HepG2 (cell line): ENCODE results near the gene NYNRIN. TPM values are rescaled to one million over a fixed set of nuclear protein-coding genes. Genes with fewer than 3 reads are reported as not detected.

Experiments used
- ATF7-NPFF ChIP-seq: sonication (generic); formaldehyde crosslinking; IDR thresholded peaks from 2 replicates; pipeline ENCODE4 v1.8.1; 2023; ENCODE audit warnings: mild to moderate bottlenecking, low read depth, missing genetic modification reagents, moderate library complexity
- ATRX ChIP-seq: sonication (generic); formaldehyde crosslinking; IDR thresholded peaks from 2 replicates; pipeline ENCODE4 v1.4.0; 2020; ENCODE audit warnings: missing genetic modification reagents, borderline replicate concordance
- CEBPZ ChIP-seq: IDR thresholded peaks from 2 replicates; pipeline ENCODE4 v1.6.1; 2012; ENCODE audit warnings: low read length, improper control_type of control experiment
- GZF1 ChIP-seq: sonication (generic); formaldehyde crosslinking; IDR thresholded peaks from 2 replicates; pipeline ENCODE4 v1.5.1; 2020; ENCODE audit warnings: mild to moderate bottlenecking, missing genetic modification reagents
- HDAC6 ChIP-seq: fragments of 200-600 bp; sonication (generic); IDR thresholded peaks from 2 replicates; pipeline ENCODE4 v1.7.0; 2017; ENCODE audit warnings: mild to moderate bottlenecking, antibody characterized with exemption, low read length, low read depth
- MIER2 ChIP-seq: IDR thresholded peaks from 2 replicates; pipeline ENCODE4 v1.6.1; 2016; ENCODE audit warnings: missing biosample characterization, missing genetic modification reagents
- MLX ChIP-seq: IDR thresholded peaks from 2 replicates; pipeline ENCODE4 v1.6.1; 2016
- NFE2 ChIP-seq: sonication (generic); formaldehyde crosslinking; IDR thresholded peaks from 2 replicates; pipeline ENCODE4 v1.4.0; 2020; ENCODE audit warnings: missing genetic modification reagents
- PCBP1 ChIP-seq: fragments of 200-400 bp; formaldehyde crosslinking; IDR thresholded peaks from 2 replicates; pipeline ENCODE4 v1.6.1; 2017; ENCODE audit warnings: mild to moderate bottlenecking, low read depth, low read length, borderline replicate concordance
- PRDM4 ChIP-seq: sonication (generic); formaldehyde crosslinking; IDR thresholded peaks from 2 replicates; pipeline ENCODE4 v1.9.0; 2021; ENCODE audit warnings: missing genetic modification reagents, borderline replicate concordance
- RAD51 ChIP-seq: fragments of 450-650 bp; IDR thresholded peaks from 2 replicates; pipeline ENCODE4 v1.6.1; 2016; ENCODE audit warnings: borderline replicate concordance
- SALL2 ChIP-seq: sonication (generic); formaldehyde crosslinking; IDR thresholded peaks from 2 replicates; pipeline ENCODE4 v1.8.1; 2023; ENCODE audit warnings: mild to moderate bottlenecking, missing genetic modification reagents, inconsistent platforms
- SIN3B ChIP-seq: fragments of 150-350 bp; IDR thresholded peaks from 2 replicates; pipeline ENCODE4 v1.6.1; 2014; ENCODE audit warnings: low read length
- TRIM22 ChIP-seq: fragments of 450-650 bp; IDR thresholded peaks from 2 replicates; pipeline ENCODE4 v1.6.1; 2017
- YEATS2 ChIP-seq: sonication (generic); formaldehyde crosslinking; IDR thresholded peaks from 2 replicates; pipeline ENCODE4 v1.4.0; 2020; ENCODE audit warnings: missing genetic modification reagents, borderline replicate concordance
- ZNF207 ChIP-seq: fragments of 450-650 bp; IDR thresholded peaks from 2 replicates; pipeline ENCODE4 v1.6.1; 2016; ENCODE audit warnings: antibody characterized with exemption, borderline replicate concordance
- ZNF230 ChIP-seq: sonication (generic); formaldehyde crosslinking; IDR thresholded peaks from 2 replicates; pipeline ENCODE4 v1.4.0; 2020; ENCODE audit warnings: mild to moderate bottlenecking, missing genetic modification reagents
- ZNF234 ChIP-seq: sonication (generic); formaldehyde crosslinking; conservative IDR thresholded peaks from 2 replicates; pipeline ENCODE4 v1.5.1; 2020; ENCODE audit warnings: mild to moderate bottlenecking, missing genetic modification reagents
- ZNF75D ChIP-seq: sonication (generic); formaldehyde crosslinking; IDR thresholded peaks from 2 replicates; pipeline ENCODE4 v1.8.1; 2023; ENCODE audit warnings: missing genetic modification reagents, mild to moderate bottlenecking, borderline replicate concordance
- ZSCAN22 ChIP-seq: sonication (generic); formaldehyde crosslinking; IDR thresholded peaks from 2 replicates; pipeline ENCODE4 v1.4.0; 2020; ENCODE audit warnings: mild to moderate bottlenecking, missing genetic modification reagents
- polyA plus RNA-seq, 8 experiments: library from polyadenylated mRNA; depleted of rRNA in 3 of 8; stranded (reverse) in 7 of 8; unstranded in 1 of 8; fragments of >200 nt; fragmentation: Illumina TruSeq in 4 of 8; extraction: Trizol in 4 of 8; gene quantifications; 2 replicates each; pipeline versions ENCODE4 v1.2.1 to v1.2.3, GENCODE V29; 2011 to 2016; ENCODE audit warnings: low read depth in 4 of 8, missing spikeins in 1 of 8, mixed read lengths in 1 of 8; ENCODE audit not compliant: insufficient read depth in 1 of 8
- total RNA-seq, 5 experiments: library from RNA; depleted of rRNA; stranded (reverse); fragments of >200 nt; fragmentation: Illumina TruSeq; extraction: Trizol; gene quantifications; 2 replicates each; pipeline ENCODE4 v1.2.3, GENCODE V29; 2016; ENCODE audit warnings: low read depth in 1 of 5

NYNRIN gene
- total and polyA plus RNA-seq, 2 of the 13 experiments (the other 11 are each of a cell fraction or from before 2014, with no cell fraction given), result 0.63 to 1.1 TPM

- TF ChIP-seq CEBPZ (no peak), PCBP1 (peak; percentile 68; the same call in 1 of the 2 replicates), ZNF75D (CRISPR knock-in tag) (no peak), SIN3B (peak; percentile 74; the same call in 1 of the 2 replicates), RAD51 (no peak), SALL2 (no peak; the same call in 1 of the 2 replicates), TRIM22 (no peak; the same call in 1 of the 2 replicates), YEATS2 (CRISPR knock-in tag) (peak; percentile 63; the same call in 1 of the 2 replicates), ZNF230 (CRISPR knock-in tag) (peak; percentile 94), MIER2 (CRISPR knock-in tag) (no peak), NFE2 (CRISPR knock-in tag) (no peak), MLX (CRISPR knock-in tag) (no peak), PRDM4 (no peak), ATF7-NPFF (CRISPR knock-in tag) (peak; percentile 64; the same call in 1 of the 2 replicates), ZSCAN22 (CRISPR knock-in tag) (no peak), ZNF234 (CRISPR knock-in tag) (no peak), HDAC6 (no peak), GZF1 (CRISPR knock-in tag) (0 out of 2 replicates have a peak, but pooled peaks have one; percentile 77), ATRX (0 out of 2 replicates have a peak, but pooled peaks have one; percentile 11), ZNF207 (no peak)
Measured at GRCh38 chr14:24431569-24432258, 32.9 kb downstream of the NYNRIN start (continued).
